Measurements from ENCODE around the gene SULT1A2.

The SULT1A2 gene

DNA sequence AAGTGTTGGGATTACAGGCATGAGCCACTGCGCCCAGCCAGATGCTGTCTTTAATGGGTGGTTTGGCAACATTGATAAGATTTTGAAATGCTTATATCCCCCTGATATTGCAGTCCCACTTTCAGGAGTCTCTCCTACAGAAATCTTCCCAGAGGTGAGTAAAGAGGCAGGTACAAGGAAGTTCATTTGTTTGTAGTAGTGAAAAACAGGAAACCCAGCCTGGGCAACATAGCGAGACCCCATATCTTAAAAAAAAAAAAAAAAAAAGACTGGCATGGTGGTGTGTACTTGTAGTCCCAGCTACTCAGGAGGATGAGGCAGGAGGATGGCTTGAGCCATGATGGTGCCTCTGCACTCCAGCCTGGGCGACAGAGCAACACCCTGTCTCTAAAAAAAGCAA, 51.9 kb downstream of the SULT1A2 start:
- in situ Hi-C loops (cut with HindIII; ENCODE audit: low sequenced_read_pairs): no loop called here
- no peak for TF ChIP-seq CTCF (IDR thresholded peaks at IDR 0.05; ENCODE audit: low read depth, low read length)
- no peak for DNase-seq (ENCODE audit: low read depth, low spot score)
- H3K4me3 ChIP-seq (ENCODE audit: low read depth, low read length): no peak overlapping the region

DNA sequence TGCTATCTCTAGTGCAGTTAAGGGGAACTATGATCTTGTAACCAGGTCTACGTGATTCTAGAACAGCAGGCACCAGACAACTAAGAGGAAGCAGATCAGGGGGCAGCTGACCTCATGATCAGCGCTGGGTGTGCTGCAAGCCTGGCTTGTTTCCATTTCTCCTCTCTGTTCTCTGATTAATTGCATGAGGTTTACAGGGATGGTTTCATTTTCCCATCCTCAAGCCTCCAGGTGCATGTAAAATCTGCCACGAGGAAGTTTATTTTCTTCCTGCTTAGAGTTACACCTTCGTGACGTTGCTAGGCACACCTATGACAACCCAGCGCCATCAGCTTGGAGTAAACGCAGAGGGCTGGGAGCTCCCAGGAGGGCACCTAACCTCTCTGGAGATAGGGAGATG, 53.8 kb downstream of the SULT1A2 start:
- DNase-seq (ENCODE audit: low read depth, low spot score): no peak
- TF ChIP-seq CTCF (IDR thresholded peaks at IDR 0.05; ENCODE audit: low read depth, low read length): no peak
- no peak overlapping the region for H3K4me3 ChIP-seq (ENCODE audit: low read depth, low read length)
- in situ Hi-C loops (cut with HindIII; ENCODE audit: low sequenced_read_pairs): no loop called here

- no peak overlapping the region for H3K4me3 ChIP-seq (ENCODE audit: low read depth, low read length)
- DNase-seq (ENCODE audit: low read depth, low spot score): no peak
- TF ChIP-seq CTCF (IDR thresholded peaks at IDR 0.05; ENCODE audit: low read depth, low read length): no peak
- in situ Hi-C loops (cut with HindIII; ENCODE audit: low sequenced_read_pairs): no loop called here
These were observed 54.2 kb downstream of the SULT1A2 start for GRCh38 chr16:28542646-28543045.
